HUES64 (cell line): ENCODE data around the gene ZNF470.

Experiments
- H3K27ac ChIP-seq: 2 replicates; pipeline ENCODE4 v1.7.0; 2013; ENCODE audit warnings: low read depth, low read length, inconsistent platforms
- H3K27me3 ChIP-seq: 2 replicates; pipeline ENCODE4 v1.6.1; 2013; ENCODE audit warnings: mild to moderate bottlenecking, low read length; ENCODE audit not compliant: insufficient read depth
- H3K36me3 ChIP-seq: 2 replicates; pipeline ENCODE4 v1.6.1; 2013; ENCODE audit warnings: mild to moderate bottlenecking, low read length; ENCODE audit not compliant: insufficient read depth
- H3K4me1 ChIP-seq: 2 replicates; pipeline ENCODE4 v1.6.1; 2013; ENCODE audit warnings: mild to moderate bottlenecking, low read length, moderate library complexity; ENCODE audit not compliant: insufficient read depth
- H3K4me3 ChIP-seq: 2 replicates; pipeline ENCODE4 v1.5.1; 2013; ENCODE audit warnings: mild to moderate bottlenecking, low read length, moderate library complexity
- H3K9ac ChIP-seq: 2 replicates; pipeline ENCODE4 v1.6.1; 2013; ENCODE audit warnings: mild to moderate bottlenecking, low read depth, low read length
- H3K9me3 ChIP-seq: 2 replicates; pipeline ENCODE4 v1.6.1; 2013; ENCODE audit warnings: low read depth, low read length; ENCODE audit not compliant: insufficient read depth
- WGBS: fragments of 150-250, 120-280 bp; methylation state at CpG from one replicate; pipeline ENCODE4 v1.1.7; 2013; ENCODE audit warnings: missing lambda C conversion rate; 5-methylcytosine and 5-hydroxymethylcytosine counted together

The ZNF470 gene

GRCh38 chr19:56572589-56572988 is 5.3 kb downstream of the ZNF470 start:
- Histone ChIP-seq H3K27ac (no peak overlapping the region), H3K4me3 (no peak overlapping the region), H3K27me3 (no peaks in the 10 kb centered on the region), H3K9me3 (peaks cover 92% of the 10 kb centered on the region), H3K36me3 (peaks cover 87% of the 10 kb centered on the region), H3K9ac (no peak overlapping the region), H3K4me1 (no peaks in the 10 kb centered on the region)
- WGBS: 47% methylated on average over 2 of the region's 2 CpGs

- Histone ChIP-seq H3K4me3 (no peak overlapping the region), H3K27me3 (no peaks in the 10 kb centered on the region), H3K4me1 (no peaks in the 10 kb centered on the region), H3K36me3 (peaks cover 94% of the 10 kb centered on the region), H3K27ac (no peak overlapping the region), H3K9me3 (peaks cover 97% of the 10 kb centered on the region), H3K9ac (no peak overlapping the region)
- whole genome bisulfite sequencing: 98% methylated on average over 3 of the region's 3 CpGs
Observed at GRCh38 chr19:56573914-56574313, 6.6 kb downstream of the ZNF470 start.

- Histone ChIP-seq H3K27me3 (no peaks in the 10 kb centered on the region), H3K27ac (no peak overlapping the region), H3K4me3 (peak overlapping the region; percentile 5; the same call in 1 of the 2 replicates), H3K36me3 (peaks cover 59% of the 10 kb centered on the region), H3K4me1 (no peaks in the 10 kb centered on the region), H3K9ac (no peak overlapping the region), H3K9me3 (peaks cover 99% of the 10 kb centered on the region)
- WGBS: 95% methylated on average over 10 of the region's 11 CpGs
Observed at GRCh38 chr19:56577719-56578602, 10.7 kb downstream of the ZNF470 start.

- Histone ChIP-seq H3K4me3 (peak overlapping the region; percentile 99; the same call in 1 of the 2 replicates), H3K27me3 (no peaks in the 10 kb centered on the region), H3K36me3 (peaks cover 15% of the 10 kb centered on the region; the same call in 1 of the 2 replicates), H3K27ac (no peak overlapping the region), H3K9me3 (peaks cover 22% of the 10 kb centered on the region), H3K4me1 (peaks cover 6% of the 10 kb centered on the region), H3K9ac (no peak overlapping the region)
- WGBS: 67% methylated on average over 4 of the region's 4 CpGs
Observed at GRCh38 chr19:56594446-56594782, 27.1 kb downstream of the ZNF470 start.

- Histone ChIP-seq H3K36me3 (peaks cover 15% of the 10 kb centered on the region; the same call in 1 of the 2 replicates), H3K4me1 (peaks cover 6% of the 10 kb centered on the region), H3K9me3 (peaks cover 16% of the 10 kb centered on the region), H3K9ac (peak within 1 kb of the TSS; percentile 89), H3K27ac (no peak within 1 kb of the TSS; the same call in 1 of the 2 replicates), H3K4me3 (peak within 1 kb of the TSS; percentile 99), H3K27me3 (no peaks in the 10 kb centered on the region)
- under 1% methylated on average over 52 of the region's 52 CpGs for WGBS
Observed at GRCh38 chr19:56594783-56595547, 27.7 kb downstream of the ZNF470 start, which contains the start of gene ZNF71. Gene ZNF71, plus strand, starts transcription at chr19:56595302. Its CDS starts 6,257 bp downstream, at chr19:56601559.

GRCh38 chr19:56595548-56595899 is 28.3 kb downstream of the ZNF470 start:
- peaks cover 11% of the 10 kb centered on the region for H3K9me3 ChIP-seq
- H3K36me3 ChIP-seq: peaks cover 16% of the 10 kb centered on the region; the same call in 1 of the 2 replicates
- H3K4me1 ChIP-seq: peaks cover 6% of the 10 kb centered on the region
- peak overlapping the region; percentile 99 for H3K4me3 ChIP-seq
- under 1% methylated on average over 4 of the region's 4 CpGs for whole genome bisulfite sequencing
- no peak overlapping the region; the same call in 1 of the 2 replicates for H3K27ac ChIP-seq
- H3K27me3 ChIP-seq: no peaks in the 10 kb centered on the region
- peak overlapping the region; percentile 89 for H3K9ac ChIP-seq

- Histone ChIP-seq H3K9me3 (peaks cover 9% of the 10 kb centered on the region; the same call in 1 of the 2 replicates), H3K27me3 (no peaks in the 10 kb centered on the region), H3K27ac (no peak overlapping the region), H3K4me1 (peaks cover 6% of the 10 kb centered on the region), H3K9ac (no peak overlapping the region), H3K36me3 (peaks cover 28% of the 10 kb centered on the region), H3K4me3 (no peak overlapping the region)
- WGBS: 74% methylated on average over 4 of the region's 4 CpGs
Observed at GRCh38 chr19:56596676-56597075, 29.4 kb downstream of the ZNF470 start.

- Histone ChIP-seq H3K4me1 (peaks cover 6% of the 10 kb centered on the region), H3K9me3 (peaks cover 8% of the 10 kb centered on the region; the same call in 1 of the 2 replicates), H3K27me3 (no peaks in the 10 kb centered on the region), H3K9ac (no peak overlapping the region), H3K36me3 (peaks cover 37% of the 10 kb centered on the region), H3K4me3 (no peak overlapping the region), H3K27ac (no peak overlapping the region)
- 98% methylated on average over 4 of the region's 4 CpGs for WGBS
Observed at GRCh38 chr19:56597696-56598095, 30.4 kb downstream of the ZNF470 start.

- Histone ChIP-seq H3K9ac (no peak overlapping the region), H3K4me3 (no peak overlapping the region), H3K27me3 (no peaks in the 10 kb centered on the region), H3K36me3 (peaks cover 45% of the 10 kb centered on the region), H3K9me3 (peaks cover 40% of the 10 kb centered on the region), H3K4me1 (no peaks in the 10 kb centered on the region), H3K27ac (no peak overlapping the region)
- 91% methylated on average over 3 of the region's 3 CpGs for WGBS
Observed at GRCh38 chr19:56601375-56601774, 34.1 kb downstream of the ZNF470 start.

GRCh38 chr19:56603829-56604228 is 36.6 kb downstream of the ZNF470 start:
- 78% methylated on average over 6 of the region's 6 CpGs for WGBS
- Histone ChIP-seq H3K9ac (no peak overlapping the region), H3K4me3 (no peak overlapping the region), H3K9me3 (peaks cover 54% of the 10 kb centered on the region), H3K27me3 (no peaks in the 10 kb centered on the region), H3K4me1 (no peaks in the 10 kb centered on the region), H3K27ac (no peak overlapping the region), H3K36me3 (peaks cover 30% of the 10 kb centered on the region)
